ENCODE measurements around the gene OXT.
A peak's percentile ranks its signal among the peaks of the same experiment; 100 is the strongest.

Gene OXT

DNA sequence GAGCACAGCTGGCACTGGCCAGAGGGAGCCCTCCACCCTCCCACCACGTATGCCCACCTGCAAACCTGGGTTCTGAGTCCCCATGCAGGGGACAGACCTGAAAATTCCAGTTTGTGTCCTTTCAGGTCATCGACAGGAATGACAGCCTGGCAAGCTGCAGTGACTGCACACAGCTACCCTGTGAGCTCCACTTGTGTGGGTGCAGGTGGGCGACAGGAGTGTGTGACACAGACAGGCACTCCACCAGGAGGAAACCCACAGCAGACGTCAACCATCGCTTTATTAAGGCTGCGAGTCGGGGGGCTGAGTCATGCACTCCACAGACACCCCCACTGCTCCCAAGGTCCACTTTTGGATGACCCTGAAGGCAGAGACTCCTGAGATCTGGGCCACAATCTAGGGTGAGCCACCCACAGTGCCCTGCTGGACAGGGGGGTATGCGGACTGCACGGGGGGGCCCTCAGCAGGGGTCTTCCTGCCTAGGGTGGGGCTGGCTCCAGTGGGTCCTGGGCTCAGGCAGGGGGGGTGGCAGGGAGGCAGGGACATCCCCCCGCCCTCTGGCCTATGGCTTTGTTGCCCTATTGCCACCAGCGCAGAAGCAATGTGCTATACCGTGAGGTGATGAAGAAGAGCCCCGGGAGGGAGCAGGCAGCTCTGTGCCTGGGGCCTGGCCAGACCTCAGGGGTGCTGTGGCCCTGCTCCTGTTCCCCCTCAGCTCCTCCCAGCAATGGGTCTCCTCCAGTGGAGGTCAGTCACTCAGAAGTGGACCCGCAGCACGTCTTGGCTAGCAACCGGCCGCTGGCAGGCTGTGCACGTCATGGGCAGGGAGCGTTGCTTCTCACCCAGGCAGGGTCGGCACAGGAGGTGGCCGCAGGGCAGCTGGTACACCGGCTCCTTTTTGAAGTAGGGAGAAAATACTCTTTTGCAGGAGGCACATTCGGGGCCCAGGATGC is 38.2 kb downstream of the OXT start:
- no peak for DNase-seq (ENCODE audit: low read depth)

DNA sequence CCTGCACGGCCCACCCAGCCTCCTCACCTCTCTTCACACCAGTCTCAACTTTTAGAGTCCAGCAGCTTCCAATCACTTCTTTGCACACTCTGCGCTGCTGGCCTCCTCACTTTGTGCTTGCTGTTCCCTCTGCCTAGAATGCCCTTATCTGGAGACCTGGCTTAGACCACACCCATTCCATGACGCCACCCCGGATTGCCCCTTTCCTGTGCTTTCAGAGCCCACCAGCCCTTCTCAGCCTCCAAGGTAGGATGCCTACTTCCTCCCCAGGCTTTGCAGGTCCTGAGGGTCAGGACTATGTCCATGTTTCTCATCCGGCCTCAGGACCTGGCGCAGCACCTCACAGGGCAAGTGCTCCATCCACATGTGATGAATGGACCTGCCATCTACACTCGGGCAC is 40.1 kb downstream of the OXT start:
- DNase-seq (ENCODE audit: low read depth): no peak

DNA sequence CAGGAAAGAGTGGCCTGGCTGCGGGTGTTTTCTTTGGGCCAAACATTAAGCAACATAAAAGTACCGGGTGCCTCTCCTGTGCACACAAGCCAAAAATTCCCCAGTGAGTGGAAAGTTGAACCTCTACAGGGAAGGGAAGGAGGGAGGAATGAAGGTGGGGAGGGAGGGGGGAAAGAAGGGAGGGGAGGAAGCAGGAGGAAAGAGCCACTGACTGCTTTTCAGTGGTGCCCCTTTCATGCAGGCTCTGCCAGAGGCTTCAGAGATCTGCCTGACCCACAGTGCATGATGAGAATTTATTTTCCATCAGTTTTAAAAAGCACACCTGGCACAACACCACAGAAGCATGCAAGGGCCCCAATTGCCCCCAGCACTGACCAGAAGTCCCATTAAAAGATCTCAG is 40.6 kb downstream of the OXT start:
- no peak for DNase-seq (ENCODE audit: low read depth)

DNA sequence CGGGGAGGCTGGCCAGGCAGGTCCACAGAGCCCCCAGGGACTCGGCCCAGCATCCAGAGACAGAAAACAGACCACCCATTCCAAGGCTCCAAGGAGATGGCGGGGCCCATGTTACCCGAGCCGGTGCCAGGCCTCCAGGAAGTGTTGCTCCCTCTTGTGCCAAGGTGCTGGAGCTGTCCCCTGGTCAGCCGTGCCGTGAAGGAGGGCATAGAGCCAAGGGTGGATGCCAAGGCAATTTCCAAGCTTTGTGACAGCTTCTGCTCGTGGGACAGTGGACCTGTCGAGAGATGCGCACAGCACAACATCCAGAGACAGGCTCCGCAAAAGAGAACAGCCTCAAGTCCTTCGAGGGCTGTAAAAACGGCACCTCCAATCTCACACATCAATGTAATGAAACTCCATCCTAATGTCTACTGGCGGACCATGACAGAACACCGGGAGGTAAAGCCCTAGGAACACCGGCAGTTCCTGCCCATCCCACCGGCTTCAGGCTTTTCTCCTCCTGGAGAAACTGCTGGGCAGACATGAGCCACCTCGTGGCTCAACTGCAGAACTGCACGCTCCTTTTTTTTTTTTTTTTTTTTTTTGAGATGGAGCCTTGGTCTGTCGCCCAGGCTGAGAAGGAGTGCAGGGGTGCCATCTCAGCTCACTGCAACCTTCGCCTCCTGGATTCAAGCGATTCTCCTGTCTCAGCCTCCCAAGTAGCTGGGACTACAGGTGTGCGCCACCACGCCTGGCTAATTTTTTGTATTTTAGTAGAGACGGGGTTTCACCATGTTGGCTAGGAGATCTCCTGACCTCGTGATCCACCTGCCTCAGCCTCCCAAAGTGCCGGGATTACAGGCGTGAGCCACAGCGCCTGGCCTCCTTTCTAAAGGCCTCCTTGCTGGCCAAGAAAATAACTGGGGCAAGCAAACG is 44.0 kb downstream of the OXT start:
- peak; percentile 13 for DNase-seq (ENCODE audit: low read depth)

DNA sequence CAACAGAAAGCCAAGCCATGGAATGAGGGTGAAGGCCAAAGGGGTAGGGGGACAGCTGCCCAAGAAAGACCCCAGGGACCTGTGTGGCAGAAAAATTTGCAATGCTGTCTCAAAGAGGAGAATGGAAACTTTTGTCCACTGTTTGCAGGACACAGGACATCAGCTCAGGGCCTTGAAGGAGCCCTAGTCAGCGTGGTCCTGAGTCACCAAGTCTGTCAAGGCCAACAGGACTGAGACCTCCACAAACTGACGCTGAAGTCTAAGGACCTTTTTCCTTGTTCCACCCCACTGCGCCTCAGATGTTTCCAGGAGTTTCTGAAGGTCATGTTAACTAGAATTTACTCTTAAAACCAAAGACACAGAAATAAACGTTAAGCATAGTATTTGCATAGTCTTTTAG is 44.9 kb downstream of the OXT start:
- no peak for DNase-seq (ENCODE audit: low read depth)

DNA sequence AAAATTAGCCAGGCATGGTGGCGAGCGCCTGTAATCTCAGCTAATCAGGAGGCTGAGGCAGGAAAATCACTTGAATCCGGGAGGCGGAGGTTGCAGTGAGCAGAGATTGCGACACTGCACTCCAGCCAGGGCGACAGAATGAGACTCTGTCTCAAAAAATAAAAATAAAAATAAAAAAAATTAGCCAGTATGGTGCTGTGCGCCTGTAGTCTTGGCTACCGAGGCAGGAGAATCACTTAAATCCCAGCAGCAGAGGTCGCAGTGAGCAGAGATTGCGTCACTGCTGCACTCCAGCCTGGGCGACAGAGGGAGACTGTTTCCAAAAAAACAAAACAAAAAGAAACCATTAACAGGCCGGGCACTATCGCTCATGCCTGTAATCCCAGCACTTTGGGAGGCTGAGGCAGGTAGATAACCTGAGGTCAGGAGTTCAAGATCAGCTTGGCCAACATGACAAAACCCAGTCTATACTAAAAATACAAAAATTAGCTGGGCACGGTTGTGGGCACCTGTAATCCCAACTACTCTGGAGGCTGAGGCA is 46.5 kb downstream of the OXT start:
- peak; percentile 19 for DNase-seq (ENCODE audit: low read depth)

DNA sequence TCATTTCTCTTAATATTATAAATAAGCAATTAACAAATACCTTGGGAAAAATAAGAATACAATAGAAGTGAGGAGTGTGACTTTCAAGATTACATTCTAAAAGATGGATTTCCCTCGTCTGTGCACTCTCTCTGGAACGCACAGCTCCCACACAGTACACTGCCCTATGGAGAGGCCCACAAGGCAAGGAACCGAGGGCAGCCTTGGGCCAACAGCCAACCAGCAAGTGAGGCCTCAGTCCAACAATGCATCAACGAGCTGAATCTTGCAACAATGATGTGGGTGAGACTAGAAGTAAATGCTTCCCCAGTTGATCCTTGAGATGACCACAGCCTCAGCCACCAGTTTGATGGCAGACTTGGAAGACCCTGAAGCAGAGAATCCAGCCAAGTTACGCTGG is 47.6 kb downstream of the OXT start:
- no peak for DNase-seq (ENCODE audit: low read depth)

DNA sequence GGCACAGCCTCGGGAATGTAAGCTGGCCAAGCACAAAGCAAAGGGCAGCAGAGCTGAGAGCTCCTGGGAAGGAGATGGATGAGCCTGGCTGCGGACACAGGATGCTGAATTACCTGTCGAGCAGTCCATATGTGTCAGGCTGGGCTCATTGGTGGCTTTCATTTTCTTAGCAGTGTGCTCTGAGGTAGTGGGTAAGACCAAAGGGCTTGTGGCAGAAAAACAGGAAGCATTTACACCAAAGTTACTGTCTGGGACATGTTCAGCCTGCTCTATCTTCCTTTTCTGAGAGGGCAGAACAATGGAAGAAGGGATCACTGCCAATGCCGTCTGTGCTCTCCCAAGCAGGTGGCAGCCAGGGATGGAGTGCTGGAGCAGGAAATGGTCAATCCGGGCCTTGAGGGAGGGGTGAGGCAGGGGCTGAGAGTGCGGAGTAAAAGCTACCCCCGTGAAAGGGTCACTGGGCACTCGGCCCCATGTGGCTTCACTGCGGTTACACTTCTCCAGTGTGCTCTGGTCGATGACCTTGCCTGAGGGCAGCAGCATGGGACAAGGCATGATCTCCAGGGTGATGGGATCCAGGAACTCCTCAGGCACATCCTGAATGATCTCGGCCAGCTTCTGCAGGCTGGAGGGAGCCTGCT is 50.0 kb downstream of the OXT start:
- DNase-seq (ENCODE audit: low read depth): no peak

All from non-pigmented ciliary epithelial cell (primary cell).